HUES64 (cell line): ENCODE measurements around the gene MAMDC4.
"Not testable (repeated sequence)": the region's sequence is repeated elsewhere in the genome, so short reads cannot be mapped to it uniquely, and the experiment has no call there.

Experiments
- H3K27ac ChIP-seq: 2 replicates; pipeline ENCODE4 v1.7.0; 2013; ENCODE audit warnings: low read depth, low read length, inconsistent platforms
- H3K27me3 ChIP-seq: 2 replicates; pipeline ENCODE4 v1.6.1; 2013; ENCODE audit warnings: mild to moderate bottlenecking, low read length; ENCODE audit not compliant: insufficient read depth
- H3K36me3 ChIP-seq: 2 replicates; pipeline ENCODE4 v1.6.1; 2013; ENCODE audit warnings: mild to moderate bottlenecking, low read length; ENCODE audit not compliant: insufficient read depth
- H3K4me1 ChIP-seq: 2 replicates; pipeline ENCODE4 v1.6.1; 2013; ENCODE audit warnings: mild to moderate bottlenecking, low read length, moderate library complexity; ENCODE audit not compliant: insufficient read depth
- H3K4me3 ChIP-seq: 2 replicates; pipeline ENCODE4 v1.5.1; 2013; ENCODE audit warnings: mild to moderate bottlenecking, low read length, moderate library complexity
- H3K9ac ChIP-seq: 2 replicates; pipeline ENCODE4 v1.6.1; 2013; ENCODE audit warnings: mild to moderate bottlenecking, low read depth, low read length
- H3K9me3 ChIP-seq: 2 replicates; pipeline ENCODE4 v1.6.1; 2013; ENCODE audit warnings: low read depth, low read length; ENCODE audit not compliant: insufficient read depth
- WGBS: fragments of 150-250, 120-280 bp; methylation state at CpG from one replicate; pipeline ENCODE4 v1.1.7; 2013; ENCODE audit warnings: missing lambda C conversion rate; 5-methylcytosine and 5-hydroxymethylcytosine counted together

The MAMDC4 gene

DNA sequence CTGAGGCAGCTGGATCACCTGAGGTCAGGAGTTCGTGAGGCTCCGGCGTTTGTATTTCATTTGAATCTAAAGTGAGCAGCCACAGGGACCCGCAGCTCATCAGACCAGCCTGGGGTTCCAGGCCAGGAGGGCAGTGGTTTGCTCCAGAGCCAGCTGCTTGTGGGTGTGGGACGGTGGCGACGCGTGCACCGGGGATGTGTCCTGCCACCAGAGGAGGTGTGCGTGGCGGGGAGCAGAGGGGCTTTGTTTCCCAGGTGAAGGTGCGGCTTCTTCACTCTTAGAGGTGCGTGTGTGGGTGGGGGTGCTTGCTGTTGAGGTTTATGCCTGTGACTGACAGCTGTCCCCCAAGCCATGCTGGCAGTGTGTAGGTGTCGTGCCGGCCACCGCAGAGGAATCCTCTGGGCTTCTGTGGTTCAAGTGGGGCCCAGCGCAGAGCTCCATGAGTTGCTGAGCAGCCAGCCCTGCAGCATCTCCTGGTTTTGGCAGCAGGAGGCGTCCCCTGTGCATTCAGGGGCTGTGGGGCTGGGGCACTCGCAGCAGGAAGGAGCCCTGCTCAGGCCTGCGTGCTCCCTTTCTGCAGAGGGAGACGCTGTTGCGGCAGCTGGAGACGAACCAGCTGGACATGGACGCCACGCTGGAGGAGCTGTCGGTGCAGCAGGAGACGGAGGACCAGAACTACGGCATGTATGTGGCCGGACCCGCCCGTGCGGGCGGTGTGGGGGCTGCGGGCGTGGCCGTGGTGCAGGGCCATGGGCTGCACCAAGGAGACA lies 16.8 kb upstream of the MAMDC4 start:
- Histone ChIP-seq H3K4me3 (no peak overlapping the region), H3K27ac (no peak overlapping the region), H3K9me3 (no peaks in the 10 kb centered on the region), H3K9ac (no peak overlapping the region), H3K36me3 (peaks cover 39% of the 10 kb centered on the region), H3K4me1 (no peaks in the 10 kb centered on the region), H3K27me3 (no peaks in the 10 kb centered on the region)
- WGBS: 96% methylated on average over 36 of the region's 36 CpGs

DNA sequence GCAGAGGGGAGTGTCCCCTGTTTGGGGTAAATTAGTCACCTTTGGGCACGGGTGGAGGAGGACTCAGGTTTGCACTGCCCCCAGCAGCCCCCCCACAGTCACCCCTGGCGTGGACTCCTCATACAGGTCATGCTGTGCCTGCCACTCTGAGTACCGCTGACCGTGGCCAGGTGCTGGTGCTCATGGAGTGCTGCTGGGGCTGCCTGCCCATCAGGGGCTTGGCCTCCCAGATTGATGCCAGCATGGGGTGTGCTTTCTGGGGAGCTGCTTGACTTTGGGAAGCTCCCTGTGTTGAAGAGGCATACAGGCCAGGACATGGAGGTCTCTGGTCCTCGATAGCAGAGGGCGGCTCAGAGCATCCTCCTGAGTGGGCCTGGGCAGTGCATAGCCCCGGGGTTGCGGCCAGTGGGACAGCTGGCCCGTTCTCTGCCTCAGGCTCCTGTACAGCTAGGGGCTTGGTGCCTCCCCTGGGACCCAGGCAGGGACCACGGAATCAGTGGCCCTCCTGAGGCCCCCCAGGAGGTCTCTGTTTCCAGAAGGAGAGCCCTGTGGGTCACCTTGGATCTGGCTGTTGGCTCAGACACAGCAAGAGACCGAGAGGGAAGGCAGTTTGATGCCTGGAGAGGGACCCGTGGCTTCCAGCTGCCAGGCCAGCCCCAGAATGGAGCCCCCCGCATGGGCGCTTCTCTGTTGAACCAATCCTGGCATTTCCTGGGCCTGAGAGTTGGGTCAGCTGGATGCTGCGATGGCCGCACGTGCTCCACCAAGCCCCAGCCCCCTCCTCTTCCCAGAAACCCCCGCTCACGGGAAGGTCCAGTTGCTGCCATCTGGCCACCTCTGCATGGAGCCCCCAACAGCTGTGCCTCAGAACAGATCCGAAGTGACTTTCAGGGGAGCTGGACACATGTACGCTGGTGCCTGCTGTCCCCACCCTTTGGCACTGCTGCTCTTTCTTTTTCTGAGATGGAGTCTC lies 15.9 kb upstream of the MAMDC4 start:
- no peak overlapping the region for H3K9ac ChIP-seq
- H3K4me3 ChIP-seq: no peak overlapping the region
- peaks cover 4% of the 10 kb centered on the region; the same call in 1 of the 2 replicates for H3K4me1 ChIP-seq
- H3K36me3 ChIP-seq: peaks cover 30% of the 10 kb centered on the region
- H3K9me3 ChIP-seq: no peaks in the 10 kb centered on the region
- H3K27me3 ChIP-seq: no peaks in the 10 kb centered on the region
- H3K27ac ChIP-seq: no peak overlapping the region
- WGBS: 89% methylated on average over 21 of the region's 21 CpGs

DNA sequence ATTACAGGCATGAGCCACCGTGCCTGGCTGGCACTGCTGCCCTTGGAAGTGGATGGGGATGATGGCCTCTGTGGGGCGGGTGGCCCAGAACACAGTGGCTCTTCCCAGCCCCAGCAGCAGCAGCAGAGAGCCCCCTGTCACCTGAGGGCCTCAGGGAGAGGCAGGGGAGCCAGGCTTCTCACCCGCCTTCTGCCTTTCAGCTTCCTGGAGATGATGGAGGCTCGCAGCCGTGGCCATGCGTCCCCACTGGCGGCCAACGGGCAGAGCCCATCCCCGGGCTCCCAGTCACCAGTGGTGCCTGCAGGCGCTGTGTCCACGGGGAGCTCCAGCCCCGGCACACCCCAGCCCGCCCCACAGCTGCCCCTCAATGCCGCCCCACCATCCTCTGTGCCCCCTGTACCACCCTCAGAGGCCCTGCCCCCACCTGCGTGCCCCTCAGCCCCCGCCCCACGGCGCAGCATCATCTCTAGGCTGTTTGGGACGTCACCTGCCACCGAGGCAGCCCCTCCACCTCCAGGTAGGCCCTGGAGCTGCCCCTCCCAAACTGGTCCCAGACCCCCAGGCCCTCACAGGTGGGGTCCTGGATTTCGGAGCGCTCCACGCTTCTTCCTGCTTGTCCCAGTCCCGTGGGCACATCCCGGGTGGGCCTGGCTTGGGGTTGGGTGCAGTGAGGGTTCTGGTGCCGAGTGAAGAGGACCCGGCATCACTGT lies 14.8 kb upstream of the MAMDC4 start:
- Histone ChIP-seq H3K4me3 (no peak overlapping the region), H3K27ac (no peak overlapping the region), H3K27me3 (no peaks in the 10 kb centered on the region), H3K9me3 (no peaks in the 10 kb centered on the region), H3K9ac (no peak overlapping the region), H3K4me1 (peaks cover 9% of the 10 kb centered on the region; the same call in 1 of the 2 replicates), H3K36me3 (peaks cover 20% of the 10 kb centered on the region)
- WGBS: 92% methylated on average over 27 of the region's 27 CpGs

DNA sequence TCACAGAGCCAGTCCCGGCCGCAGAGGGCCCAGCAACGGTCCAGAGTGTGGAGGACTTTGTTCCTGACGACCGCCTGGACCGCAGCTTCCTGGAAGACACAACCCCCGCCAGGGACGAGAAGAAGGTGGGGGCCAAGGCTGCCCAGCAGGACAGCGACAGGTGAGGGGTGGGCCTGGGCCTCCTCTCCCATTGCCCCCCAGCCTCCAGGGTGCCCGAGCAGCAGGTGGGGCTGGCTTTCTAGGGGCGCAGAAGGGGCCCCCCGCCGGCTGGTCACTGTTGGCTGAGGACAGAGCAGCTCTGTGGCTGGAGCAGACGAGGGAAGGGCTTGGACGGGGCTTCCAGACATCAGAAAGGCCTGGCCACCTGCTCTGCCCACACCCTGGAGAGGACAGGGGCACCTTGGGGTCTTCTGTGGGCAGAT lies 14.3 kb upstream of the MAMDC4 start:
- H3K9ac ChIP-seq, H3K27ac ChIP-seq, H3K9me3 ChIP-seq, H3K4me3 ChIP-seq, H3K4me1 ChIP-seq, H3K27me3 ChIP-seq: not testable (repeated sequence)
- H3K36me3 ChIP-seq: peaks cover 15% of the 10 kb centered on the region
- WGBS: 94% methylated on average over 15 of the region's 15 CpGs

DNA sequence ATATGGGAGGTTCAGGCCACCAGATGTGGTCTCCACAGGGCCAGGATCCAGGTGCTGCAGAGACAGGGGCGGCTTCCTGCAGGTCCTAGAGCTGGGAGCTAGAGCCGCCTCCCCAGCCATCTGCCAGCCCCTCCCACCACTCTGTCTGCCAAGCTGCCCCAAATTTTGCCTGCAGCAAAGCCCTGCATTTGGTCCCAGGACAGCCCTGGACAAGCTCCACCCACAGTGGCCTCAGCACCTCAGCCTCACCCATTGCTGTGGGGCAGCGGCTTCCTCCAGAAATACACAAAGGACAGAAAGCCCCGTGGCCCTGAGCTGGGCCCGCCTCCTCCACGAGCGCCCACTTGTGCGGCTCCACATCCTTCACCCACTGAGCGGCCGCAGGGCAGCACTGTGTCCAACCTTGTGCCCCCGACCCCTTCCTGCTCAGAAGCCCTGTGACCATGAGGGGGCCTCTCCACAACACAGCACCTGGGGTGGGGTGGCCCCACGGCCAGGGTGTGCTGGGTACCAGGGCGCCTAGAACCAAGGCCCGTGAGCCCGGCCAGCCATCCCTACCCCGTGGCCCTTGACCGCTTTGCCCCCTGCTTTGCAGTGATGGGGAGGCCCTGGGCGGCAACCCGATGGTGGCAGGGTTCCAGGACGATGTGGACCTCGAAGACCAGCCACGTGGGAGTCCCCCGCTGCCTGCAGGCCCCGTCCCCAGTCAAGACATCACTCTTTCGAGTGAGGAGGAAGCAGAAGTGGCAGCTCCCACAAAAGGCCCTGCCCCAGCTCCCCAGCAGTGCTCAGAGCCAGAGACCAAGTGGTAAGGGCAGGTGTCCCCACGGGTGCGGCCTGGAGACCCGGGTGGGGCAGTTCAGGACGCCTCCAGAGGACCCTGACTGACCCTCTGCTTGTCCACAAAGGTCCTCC lies 13.6 kb upstream of the MAMDC4 start:
- no peaks in the 10 kb centered on the region for H3K27me3 ChIP-seq
- no peak overlapping the region for H3K4me3 ChIP-seq
- no peak overlapping the region for H3K27ac ChIP-seq
- WGBS: 93% methylated on average over 29 of the region's 29 CpGs
- peaks cover 9% of the 10 kb centered on the region; the same call in 1 of the 2 replicates for H3K4me1 ChIP-seq
- H3K36me3 ChIP-seq: peaks cover 15% of the 10 kb centered on the region
- no peak overlapping the region for H3K9ac ChIP-seq
- no peaks in the 10 kb centered on the region for H3K9me3 ChIP-seq

DNA sequence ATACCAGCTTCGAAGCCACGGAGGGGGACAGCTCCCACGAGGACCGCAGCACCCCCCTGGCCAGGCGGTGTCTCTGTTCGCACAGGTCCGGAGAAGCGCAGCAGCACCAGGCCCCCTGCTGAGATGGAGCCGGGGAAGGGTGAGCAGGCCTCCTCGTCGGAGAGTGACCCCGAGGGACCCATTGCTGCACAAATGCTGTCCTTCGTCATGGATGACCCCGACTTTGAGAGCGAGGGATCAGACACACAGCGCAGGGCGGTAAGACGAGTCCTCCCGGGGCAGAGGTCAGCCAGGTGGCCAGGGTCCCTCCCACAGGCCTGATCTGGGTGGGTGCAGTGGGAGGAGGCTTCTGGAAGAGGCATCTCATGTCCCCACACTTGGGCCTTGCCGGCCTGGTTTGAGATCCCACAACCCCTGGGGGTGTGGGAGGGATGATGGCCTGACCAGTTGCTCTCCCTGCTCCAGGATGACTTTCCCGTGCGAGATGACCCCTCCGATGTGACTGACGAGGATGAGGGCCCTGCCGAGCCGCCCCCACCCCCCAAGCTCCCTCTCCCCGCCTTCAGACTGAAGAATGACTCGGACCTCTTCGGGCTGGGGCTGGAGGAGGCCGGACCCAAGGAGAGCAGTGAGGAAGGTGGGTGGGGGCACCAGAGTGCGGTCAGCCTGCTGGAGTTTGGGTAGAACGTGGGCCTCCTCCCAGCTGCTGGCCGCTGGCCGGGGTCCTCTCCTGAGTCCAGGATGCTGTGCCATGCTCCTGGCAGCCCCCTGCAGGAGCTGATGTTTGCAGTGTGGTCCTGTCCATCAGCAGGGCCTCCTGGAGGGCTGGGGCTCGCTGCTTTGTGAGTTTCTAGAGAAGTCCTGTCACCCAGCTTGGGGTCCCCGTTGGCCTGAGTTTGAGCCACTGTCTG lies 12.7 kb upstream of the MAMDC4 start:
- Histone ChIP-seq H3K36me3 (peaks cover 15% of the 10 kb centered on the region), H3K27ac (0 out of 2 replicates have a peak overlapping the region, but pooled peaks have one; percentile 18), H3K4me1 (peaks cover 9% of the 10 kb centered on the region; the same call in 1 of the 2 replicates), H3K4me3 (no peak overlapping the region), H3K27me3 (no peaks in the 10 kb centered on the region), H3K9me3 (no peaks in the 10 kb centered on the region), H3K9ac (no peak overlapping the region)
- WGBS: 90% methylated on average over 36 of the region's 36 CpGs

DNA sequence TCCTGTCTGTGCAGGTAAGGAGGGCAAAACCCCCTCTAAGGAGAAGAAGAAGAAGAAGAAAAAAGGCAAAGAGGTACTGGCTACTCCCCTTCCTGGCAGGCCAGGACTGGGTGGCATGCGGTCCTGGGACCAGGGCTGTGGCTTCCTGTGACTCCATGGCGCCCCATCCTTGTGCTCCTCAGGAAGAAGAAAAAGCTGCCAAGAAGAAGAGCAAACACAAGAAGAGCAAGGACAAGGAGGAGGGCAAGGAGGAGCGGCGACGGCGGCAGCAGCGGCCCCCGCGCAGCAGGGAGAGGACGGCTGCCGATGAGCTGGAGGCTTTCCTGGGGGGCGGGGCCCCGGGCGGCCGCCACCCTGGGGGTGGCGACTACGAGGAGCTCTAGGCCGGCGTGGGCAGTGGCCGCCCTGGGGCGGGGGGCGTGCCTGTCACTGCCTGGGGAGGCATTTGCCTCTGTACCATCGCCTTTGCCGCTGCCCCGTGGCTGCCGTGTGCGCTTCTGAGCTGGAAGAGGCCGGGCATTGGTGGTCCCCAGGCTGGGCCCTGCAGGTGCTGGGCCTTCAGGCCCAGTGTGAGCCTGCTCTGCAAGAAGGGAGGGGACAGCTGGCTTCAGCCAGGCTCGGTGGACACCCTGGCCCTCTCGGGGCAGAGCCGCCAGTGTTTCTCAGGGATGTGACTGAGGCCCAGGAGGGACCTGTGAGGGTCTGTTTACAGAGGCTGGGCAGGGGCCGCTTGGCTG lies 11.8 kb upstream of the MAMDC4 start:
- peaks cover 9% of the 10 kb centered on the region; the same call in 1 of the 2 replicates for H3K4me1 ChIP-seq
- H3K27me3 ChIP-seq: no peaks in the 10 kb centered on the region
- H3K9ac ChIP-seq: no peak overlapping the region; the same call in 1 of the 2 replicates
- H3K36me3 ChIP-seq: peaks cover 15% of the 10 kb centered on the region
- no peak overlapping the region for H3K4me3 ChIP-seq
- no peaks in the 10 kb centered on the region for H3K9me3 ChIP-seq
- 69% methylated on average over 32 of the region's 32 CpGs for WGBS
- peak overlapping the region; percentile 41; the same call in 1 of the 2 replicates for H3K27ac ChIP-seq

DNA sequence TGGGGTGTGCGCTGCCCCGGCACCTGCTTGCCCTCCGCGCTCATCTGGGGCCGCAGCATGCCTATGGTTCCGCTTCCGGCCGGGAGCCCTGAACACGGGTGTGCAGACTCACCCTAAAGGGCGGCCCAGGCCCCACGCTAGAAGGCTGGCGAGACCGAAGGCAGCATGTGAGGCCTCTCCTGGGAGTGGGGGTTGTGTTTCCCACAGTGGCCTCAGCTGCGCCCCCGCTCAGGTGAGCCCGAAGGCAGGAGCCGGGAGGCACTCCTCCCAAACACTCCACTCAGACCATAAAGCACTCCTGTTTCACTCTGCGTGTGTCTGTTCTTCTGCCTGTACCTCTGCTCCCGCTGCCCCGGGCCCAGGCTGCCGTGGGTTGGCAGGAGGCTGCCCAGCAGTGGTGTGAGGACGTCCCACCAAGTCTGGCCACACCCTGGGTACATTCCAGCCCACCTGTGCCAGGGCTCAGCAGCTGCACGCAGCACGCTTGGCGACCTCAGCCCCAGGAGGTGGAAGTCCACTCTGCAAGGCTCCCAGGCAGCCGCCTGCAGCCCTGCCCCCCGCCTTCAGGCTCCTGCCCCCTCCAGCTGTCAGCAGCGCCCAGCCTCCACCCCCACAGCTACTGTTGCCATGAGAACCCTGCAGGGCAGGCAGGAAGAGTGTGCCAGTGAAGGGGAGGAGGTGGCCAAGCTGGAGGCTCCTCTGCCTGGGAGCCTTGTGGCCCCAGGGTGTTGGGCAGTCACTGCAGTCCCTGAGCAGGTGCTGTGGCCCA lies 11.1 kb upstream of the MAMDC4 start:
- Histone ChIP-seq H3K27me3 (no peaks in the 10 kb centered on the region), H3K27ac (peak overlapping the region; percentile 49; the same call in 1 of the 2 replicates), H3K4me1 (peaks cover 9% of the 10 kb centered on the region; the same call in 1 of the 2 replicates), H3K9me3 (no peaks in the 10 kb centered on the region), H3K9ac (no peak overlapping the region; the same call in 1 of the 2 replicates), H3K4me3 (no peak overlapping the region), H3K36me3 (peaks cover 15% of the 10 kb centered on the region)
- WGBS: 76% methylated on average over 28 of the region's 28 CpGs
